Liver (tissue), 9 donors: Measurements from ENCODE around the gene SWAP70. TPM values are rescaled to one million over a fixed set of nuclear protein-coding genes. Genes with fewer than 3 reads are reported as not detected.

Source experiments
- DNase-seq: peaks from one replicate; pipeline ENCODE4 v3.0.0-alpha.2; 2017; ENCODE audit warnings: low spot score
- H3K27ac ChIP-seq, 2 donors: one replicate each; pipeline ENCODE4 v1.7.0; 2013; ENCODE audit warnings: inconsistent platforms in 2 of 2, low read length in 2 of 2, control low read depth in 1 of 2, low read depth in 1 of 2, mild to moderate bottlenecking in 1 of 2
- H3K27me3 ChIP-seq, 4 donors: one replicate each; pipeline versions ENCODE4 v1.6.1 to v1.7.0; 2013; ENCODE audit warnings: low read length in 3 of 4, inconsistent platforms in 1 of 4, mild to moderate bottlenecking in 1 of 4, moderate library complexity in 1 of 4; ENCODE audit not compliant: control insufficient read depth in 4 of 4, insufficient read depth in 4 of 4
- H3K36me3 ChIP-seq, 4 donors: one replicate each; pipeline versions ENCODE4 v1.6.1 to v1.7.0; 2013; ENCODE audit warnings: low read length in 3 of 4, mild to moderate bottlenecking in 3 of 4, low read depth in 1 of 4, moderate library complexity in 1 of 4; ENCODE audit not compliant: control insufficient read depth in 4 of 4, insufficient read depth in 3 of 4
- H3K4me1 ChIP-seq, 4 donors: one replicate each; pipeline versions ENCODE4 v1.6.1 to v1.7.0; 2013; ENCODE audit warnings: low read length in 3 of 4, mild to moderate bottlenecking in 3 of 4, moderate library complexity in 1 of 4; ENCODE audit not compliant: control insufficient read depth in 4 of 4, insufficient read depth in 4 of 4
- H3K4me3 ChIP-seq, 3 donors: one replicate each; pipeline versions ENCODE4 v1.6.1 to v1.7.0; 2013; ENCODE audit warnings: low read length in 3 of 3, control low read depth in 1 of 3, low read depth in 1 of 3, mild to moderate bottlenecking in 1 of 3
- H3K9ac ChIP-seq, 2 donors: one replicate each; pipeline ENCODE4 v1.7.0; 2013; ENCODE audit warnings: low read length in 2 of 2, mild to moderate bottlenecking in 2 of 2, moderate library complexity in 2 of 2, control low read depth in 1 of 2, low read depth in 1 of 2
- H3K9me3 ChIP-seq, 4 donors: one replicate each; pipeline versions ENCODE4 v1.6.1 to v1.7.0; 2013; ENCODE audit warnings: low read length in 3 of 4; ENCODE audit not compliant: control insufficient read depth in 4 of 4
- ATF3 ChIP-seq: IDR thresholded peaks from 2 replicates; pipeline ENCODE4 v1.6.1; 2016; ENCODE audit warnings: antibody characterized with exemption
- CTCF ChIP-seq: fragments of 150-350 bp; IDR thresholded peaks from 2 replicates; pipeline ENCODE4 v1.5.1; 2017; ENCODE audit warnings: improper control_type of control experiment, low read depth, low read length; ENCODE audit not compliant: missing input control
- EGR1 ChIP-seq, 2 donors: IDR thresholded peaks; 2 replicates each; pipeline ENCODE4 v1.6.1; 2016 to 2018; ENCODE audit warnings: antibody characterized with exemption in 2 of 2, low read depth in 2 of 2
- FOXA1 ChIP-seq: IDR thresholded peaks from 2 replicates; pipeline ENCODE4 v1.6.1; 2016; ENCODE audit warnings: antibody characterized with exemption
- FOXA2 ChIP-seq: IDR thresholded peaks from 2 replicates; pipeline ENCODE4 v1.6.1; 2016; ENCODE audit warnings: antibody characterized with exemption
- GABPA ChIP-seq, 2 donors: IDR thresholded peaks in 1 of 2; conservative IDR thresholded peaks in 1 of 2; 2 replicates each; pipeline ENCODE4 v1.6.1; 2016; ENCODE audit warnings: antibody characterized with exemption in 2 of 2, mild to moderate bottlenecking in 1 of 2, moderate library complexity in 1 of 2
- HNF4A ChIP-seq, 2 donors: conservative IDR thresholded peaks; 2 replicates each; pipeline ENCODE4 v1.6.1; 2016; ENCODE audit warnings: antibody characterized with exemption in 2 of 2, mild to moderate bottlenecking in 2 of 2
- HNF4G ChIP-seq: IDR thresholded peaks from 2 replicates; pipeline ENCODE4 v1.6.1; 2016; ENCODE audit warnings: antibody characterized with exemption
- JUND ChIP-seq, 2 donors: IDR thresholded peaks; 2 replicates each; pipeline ENCODE4 v1.6.1; 2016; ENCODE audit warnings: antibody characterized with exemption in 2 of 2
- NR2F2 ChIP-seq: IDR thresholded peaks from 2 replicates; pipeline ENCODE4 v1.6.1; 2016; ENCODE audit warnings: antibody characterized with exemption
- RAD21 ChIP-seq, 2 donors: IDR thresholded peaks; 2 replicates each; pipeline ENCODE4 v1.6.1; 2016; ENCODE audit warnings: antibody characterized with exemption in 2 of 2, mild to moderate bottlenecking in 2 of 2
- REST ChIP-seq: IDR thresholded peaks from 2 replicates; pipeline ENCODE4 v1.6.1; 2016; ENCODE audit warnings: antibody characterized with exemption, mild to moderate bottlenecking
- RXRA ChIP-seq, 2 donors: IDR thresholded peaks; 2 replicates each; pipeline ENCODE4 v1.6.1; 2017 to 2018; ENCODE audit warnings: antibody characterized with exemption in 2 of 2, mild to moderate bottlenecking in 1 of 2
- SP1 ChIP-seq: IDR thresholded peaks from 2 replicates; pipeline ENCODE4 v1.6.1; 2018; ENCODE audit warnings: antibody characterized with exemption, mild to moderate bottlenecking
- TAF1 ChIP-seq: conservative IDR thresholded peaks from 2 replicates; pipeline ENCODE4 v1.6.1; 2016; ENCODE audit warnings: antibody characterized with exemption, mild to moderate bottlenecking
- YY1 ChIP-seq: IDR thresholded peaks from 2 replicates; pipeline ENCODE4 v1.6.1; 2016; ENCODE audit warnings: antibody characterized with exemption, mild to moderate bottlenecking
- WGBS: extraction: QIAGEN DNeasy Blood & Tissue Kit; methylation state at CpG from one replicate; pipeline ENCODE4 v1.1.7; 2013; 5-methylcytosine and 5-hydroxymethylcytosine counted together
- polyA plus RNA-seq, 2 donors: library from polyadenylated mRNA; stranded (reverse) in 1 of 2; unstranded in 1 of 2; fragments of 200-250 nt in 1 of 2; fragments of >200 nt in 1 of 2; fragmentation: Nextera tagmentation in 1 of 2; extraction: Ambion mirVana in 1 of 2; gene quantifications; one replicate each; pipeline versions ENCODE4 v1.2.1 to v1.2.3, GENCODE V29; 2013 to 2015
- total RNA-seq, 2 donors: library from RNA; depleted of rRNA; stranded (reverse); fragments of >200 nt; gene quantifications; one replicate each; pipeline ENCODE4 v1.2.3, GENCODE V29; 2014
- TF ChIP-seq, protein P1 (sequence below): IDR thresholded peaks from 2 replicates; pipeline ENCODE4 v1.6.1; 2016; ENCODE audit warnings: antibody characterized with exemption
- TF ChIP-seq, protein P2 (sequence below): IDR thresholded peaks from 2 replicates; pipeline ENCODE4 v1.6.1; 2016; ENCODE audit warnings: antibody characterized with exemption
- donor health status: healthy.
- donor health status: healthy.
- donor health status: healthy.
- donor health status: healthy.
- donor health status: healthy.

Gene SWAP70
- total and polyA plus RNA-seq, 4 donors, result 4.0 to 8.4 (median 5.8) TPM

GRCh38 chr11:9762531-9762930, 98.7 kb downstream of the SWAP70 start (continued):
- TF ChIP-seq HNF4G (no peak), FOXA1 (no peak), CTCF (no peak), FOXA2 (no peak)
- TF ChIP-seq, protein P1, sequence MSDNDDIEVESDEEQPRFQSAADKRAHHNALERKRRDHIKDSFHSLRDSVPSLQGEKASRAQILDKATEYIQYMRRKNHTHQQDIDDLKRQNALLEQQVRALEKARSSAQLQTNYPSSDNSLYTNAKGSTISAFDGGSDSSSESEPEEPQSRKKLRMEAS, result no peak

- WGBS, result 94% methylated on average over 1 of the region's 1 CpG
- H3K9me3 ChIP-seq, result no peaks in the 10 kb centered on the region
- no peaks in the 10 kb centered on the region for H3K36me3 ChIP-seq
- DNase-seq, result no peak
- no peak overlapping the region for H3K4me3 ChIP-seq
- no peak overlapping the region for H3K27ac ChIP-seq
- peaks cover 0 to 9% (median 3%) of the 10 kb centered on the region in 4 donors for H3K4me1 ChIP-seq
- no peak overlapping the region for H3K9ac ChIP-seq
- H3K27me3 ChIP-seq, result no peaks in the 10 kb centered on the region
- TF ChIP-seq TAF1 (no peak), ATF3 (no peak), CTCF (no peak), JUND (IDR thresholded peaks at IDR 0.05) (no peak), EGR1 (IDR thresholded peaks at IDR 0.05; ENCODE audit: low read depth in 2 of 2) (no peak), RXRA (IDR thresholded peaks at IDR 0.05) (no peak), FOXA2 (no peak), HNF4A (conservative IDR thresholded peaks at IDR 0.05) (no peak), RAD21 (IDR thresholded peaks at IDR 0.05) (no peak), FOXA1 (no peak), GABPA (IDR thresholded peaks at IDR 0.05 in 1 of 2, conservative IDR thresholded peaks at IDR 0.05 in 1 of 2) (no peak), SP1 (no peak), NR2F2 (no peak), YY1 (no peak), REST (no peak)
- TF ChIP-seq, protein P2, sequence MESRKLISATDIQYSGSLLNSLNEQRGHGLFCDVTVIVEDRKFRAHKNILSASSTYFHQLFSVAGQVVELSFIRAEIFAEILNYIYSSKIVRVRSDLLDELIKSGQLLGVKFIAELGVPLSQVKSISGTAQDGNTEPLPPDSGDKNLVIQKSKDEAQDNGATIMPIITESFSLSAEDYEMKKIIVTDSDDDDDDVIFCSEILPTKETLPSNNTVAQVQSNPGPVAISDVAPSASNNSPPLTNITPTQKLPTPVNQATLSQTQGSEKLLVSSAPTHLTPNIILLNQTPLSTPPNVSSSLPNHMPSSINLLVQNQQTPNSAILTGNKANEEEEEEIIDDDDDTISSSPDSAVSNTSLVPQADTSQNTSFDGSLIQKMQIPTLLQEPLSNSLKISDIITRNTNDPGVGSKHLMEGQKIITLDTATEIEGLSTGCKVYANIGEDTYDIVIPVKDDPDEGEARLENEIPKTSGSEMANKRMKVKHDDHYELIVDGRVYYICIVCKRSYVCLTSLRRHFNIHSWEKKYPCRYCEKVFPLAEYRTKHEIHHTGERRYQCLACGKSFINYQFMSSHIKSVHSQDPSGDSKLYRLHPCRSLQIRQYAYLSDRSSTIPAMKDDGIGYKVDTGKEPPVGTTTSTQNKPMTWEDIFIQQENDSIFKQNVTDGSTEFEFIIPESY, result no peak
- TF ChIP-seq, protein P1, result no peak
Observed at GRCh38 chr11:9763301-9763700, 99.4 kb downstream of the SWAP70 start.
